C4-2B (cell line): ENCODE measurements around the gene MSRB3.

Experiments
- CTCF ChIP-seq: fragments of 450-650 bp; conservative IDR thresholded peaks from 2 replicates; pipeline ENCODE4 v1.5.1; 2017; ENCODE audit warnings: mild to moderate bottlenecking
- ZFX ChIP-seq: fragments of 450-650 bp; IDR thresholded peaks from 2 replicates; pipeline ENCODE4 v1.6.1; 2017

GRCh38 chr12:65296508-65297265, 18.2 kb downstream of the MSRB3 start:
- TF ChIP-seq CTCF (no peak), ZFX (no peak)
